K562 (cell line): ENCODE measurements around the gene RUNDC3A. TPM values are rescaled to one million over a fixed set of nuclear protein-coding genes. Genes with fewer than 3 reads are reported as not detected.

Source experiments
- CEBPB ChIP-seq: fragments of 450-650 bp; IDR thresholded peaks from 2 replicates; pipeline ENCODE4 v1.6.1; 2016; ENCODE audit warnings: missing genetic modification characterization, missing compliant biosample characterization
- CHD2 ChIP-seq: IDR thresholded peaks from 2 replicates; pipeline ENCODE4 v1.6.1; 2011; ENCODE audit warnings: low read depth, low read length
- ESRRA ChIP-seq: fragments of 450-650 bp; IDR thresholded peaks from 2 replicates; pipeline ENCODE4 v1.6.1; 2014; ENCODE audit warnings: low read depth, mild to moderate bottlenecking, moderate library complexity, borderline replicate concordance
- FOXP1 ChIP-seq: sonication (generic); formaldehyde crosslinking; IDR thresholded peaks from 2 replicates; pipeline ENCODE4 v1.8.0; 2022; ENCODE audit warnings: mild to moderate bottlenecking, missing genetic modification reagents
- GABPB1 ChIP-seq: sonication (generic); formaldehyde crosslinking; IDR thresholded peaks from 2 replicates; pipeline ENCODE4 v1.8.0; 2022; ENCODE audit warnings: mild to moderate bottlenecking, missing genetic modification reagents
- HDAC2 ChIP-seq: fragments of 450-650 bp; IDR thresholded peaks from 2 replicates; pipeline ENCODE4 v1.6.1; 2016; ENCODE audit warnings: mild to moderate bottlenecking
- ILK ChIP-seq: fragments of 450-650 bp; IDR thresholded peaks from 2 replicates; pipeline ENCODE4 v1.6.1; 2016; ENCODE audit warnings: missing genetic modification characterization, low read depth, mild to moderate bottlenecking, missing compliant biosample characterization, moderate library complexity, borderline replicate concordance
- MAZ ChIP-seq, 2 experiments: fragments of 450-650 bp in 1 of 2; sonication (generic) in 1 of 2; formaldehyde crosslinking; IDR thresholded peaks in 1 of 2; conservative IDR thresholded peaks in 1 of 2; 2 replicates each; pipeline versions ENCODE4 v1.4.0 to v1.5.0; 2020; ENCODE audit warnings: mild to moderate bottlenecking in 1 of 2, missing genetic modification reagents in 1 of 2
- MIER1 ChIP-seq: fragments of 450-650 bp; IDR thresholded peaks from 2 replicates; pipeline ENCODE4 v1.6.1; 2016; ENCODE audit warnings: antibody characterized with exemption, mild to moderate bottlenecking, low read depth
- PRMT5 ChIP-seq: sonication (generic); formaldehyde crosslinking; IDR thresholded peaks from 2 replicates; pipeline ENCODE4 v1.5.0; 2020; ENCODE audit warnings: missing genetic modification reagents
- SP1 ChIP-seq: sonication (generic); formaldehyde crosslinking; IDR thresholded peaks from 2 replicates; pipeline ENCODE4 v1.8.1; 2022; ENCODE audit warnings: mild to moderate bottlenecking, missing genetic modification reagents
- TGIF2 ChIP-seq: sonication (generic); formaldehyde crosslinking; IDR thresholded peaks from 2 replicates; pipeline ENCODE4 v1.8.1; 2022; ENCODE audit warnings: mild to moderate bottlenecking, missing genetic modification reagents, moderate library complexity
- TRIM24 ChIP-seq, 2 experiments: fragments of 450-650 bp; IDR thresholded peaks; 2 replicates each; pipeline ENCODE4 v1.6.1; 2016
- ZBTB2 ChIP-seq: fragments of 450-650 bp; IDR thresholded peaks from 2 replicates; pipeline ENCODE4 v1.6.1; 2016; ENCODE audit warnings: antibody characterized with exemption
- ZNF197 ChIP-seq: fragments of 200-800 bp; sonication (Bioruptor generic); IDR thresholded peaks from 2 replicates; pipeline ENCODE4 v1.6.1; 2016; ENCODE audit warnings: low read depth, missing genetic modification characterization, missing compliant biosample characterization
- ZNF23 ChIP-seq: fragments of 250-450 bp; sonication (Bioruptor Pico); IDR thresholded peaks from 2 replicates; pipeline ENCODE4 v1.4.0; 2020; ENCODE audit warnings: mild to moderate bottlenecking
- ZNF263 ChIP-seq: sonication (generic); formaldehyde crosslinking; IDR thresholded peaks from 2 replicates; pipeline ENCODE4 v1.8.0; 2022; ENCODE audit warnings: mild to moderate bottlenecking, missing genetic modification reagents, borderline replicate concordance
- ZNF395 ChIP-seq: fragments of 200-800 bp; sonication (Bioruptor generic); IDR thresholded peaks from 2 replicates; pipeline ENCODE4 v1.6.1; 2017; ENCODE audit warnings: missing genetic modification characterization, missing compliant biosample characterization
- ZNF511 ChIP-seq: sonication (generic); formaldehyde crosslinking; IDR thresholded peaks from 2 replicates; pipeline ENCODE4 v1.8.0; 2022; ENCODE audit warnings: mild to moderate bottlenecking, missing genetic modification reagents
- ZNF584 ChIP-seq: fragments of 200-800 bp; sonication (Bioruptor generic); IDR thresholded peaks from 2 replicates; pipeline ENCODE4 v1.6.1; 2016; ENCODE audit warnings: low read depth, mild to moderate bottlenecking, missing genetic modification characterization, missing compliant biosample characterization
- ZNF644 ChIP-seq: fragments of 200-800 bp; sonication (Bioruptor generic); IDR thresholded peaks from 2 replicates; pipeline ENCODE4 v1.6.1; 2016; ENCODE audit warnings: low read depth, missing genetic modification characterization, missing compliant biosample characterization
- polyA plus RNA-seq, 8 experiments: library from polyadenylated mRNA; depleted of rRNA in 4 of 8; stranded (reverse) in 5 of 8; unstranded in 3 of 8; fragments of >200 nt; fragmentation: Nextera tagmentation in 2 of 8; fragmentation: Illumina TruSeq in 1 of 8; extraction: Ambion mirVana in 2 of 8; extraction: Trizol in 1 of 8; gene quantifications; 2 replicates each; pipeline versions ENCODE4 v1.2.1 to v1.2.3, GENCODE V29; 2011 to 2014; ENCODE audit warnings: inconsistent platforms in 1 of 8, missing spikeins in 1 of 8
- total RNA-seq, 7 experiments: library from RNA; depleted of rRNA in 6 of 7; stranded (reverse); fragments of >200 nt in 6 of 7; fragmentation: Illumina TruSeq in 2 of 7; extraction: Trizol in 2 of 7; gene quantifications; 2 replicates each; pipeline versions ENCODE4 v1.2.1 to v1.2.3, GENCODE V29; 2011 to 2021; ENCODE audit warnings: low replicate concordance in 1 of 7
- TF ChIP-seq, protein P1 (sequence below): fragments of 250-450 bp; sonication (Bioruptor Pico); IDR thresholded peaks from 2 replicates; pipeline ENCODE4 v1.4.0; 2020
- TF ChIP-seq, protein P2 (sequence below), 2 experiments: fragments of 450-650 bp; conservative IDR thresholded peaks; 2 replicates each; pipeline ENCODE4 v1.6.1; 2017; ENCODE audit warnings: mild to moderate bottlenecking in 2 of 2, moderate library complexity in 2 of 2

Gene RUNDC3A
- total and polyA plus RNA-seq, 9 of the 15 experiments (the other 6 are each of a cell fraction or from before 2014, with no cell fraction given) = not detected

DNA sequence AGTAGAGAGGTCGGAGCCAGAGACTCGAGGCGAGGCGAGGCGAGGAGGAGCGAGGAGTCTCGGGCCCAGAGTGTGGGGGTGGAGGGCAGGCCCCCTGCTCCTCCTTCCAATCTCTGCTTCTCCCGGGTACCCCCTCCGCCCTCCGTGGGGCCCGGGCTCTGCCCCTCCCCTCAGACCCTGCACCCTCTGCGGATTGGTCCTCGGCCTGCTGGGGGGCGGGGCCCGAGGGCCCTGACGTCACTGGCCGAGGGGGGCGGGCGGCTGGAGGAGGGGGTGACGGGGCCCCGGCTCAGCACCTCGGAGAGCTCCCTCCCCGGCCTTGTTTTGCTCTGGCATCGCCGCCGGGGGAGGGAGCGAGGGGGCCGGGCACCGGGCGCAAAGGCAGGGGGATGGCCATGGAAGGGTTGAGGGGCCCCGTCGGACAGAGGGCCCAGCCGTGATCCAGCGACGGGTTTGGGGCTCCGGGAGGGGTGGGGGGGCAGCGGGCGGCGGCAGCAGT, at the start of gene RUNDC3A (continued):
- TF ChIP-seq ZNF197 (peak; percentile 61; the same call in 1 of the 2 replicates), ILK (tag) (no peak), FOXP1 (CRISPR knock-in tag) (peak; percentile 62; the same call in 1 of the 2 replicates), ESRRA (no peak), MIER1 (peak; percentile 91), PRMT5 (CRISPR knock-in tag) (peak; percentile 82; the same call in 1 of the 2 replicates), ZNF395 (CRISPR knock-in tag) (peak; percentile 80; the same call in 1 of the 2 replicates), ZNF644 (0 out of 2 replicates have a peak, but pooled peaks have one; percentile 41), HDAC2 (0 out of 2 replicates have a peak, but pooled peaks have one; percentile 38), ZNF23 (CRISPR knock-in tag) (no peak), MAZ (CRISPR knock-in tag; conservative IDR thresholded peaks at IDR 0.05 in 1 of 2, IDR thresholded peaks at IDR 0.05 in 1 of 2) (peak; percentile 79 to 94), CHD2 (no peak), ZNF263 (CRISPR knock-in tag) (peak; percentile 29; the same call in 1 of the 2 replicates), ZNF511 (CRISPR knock-in tag) (peak; percentile 86; the same call in 1 of the 2 replicates), TGIF2 (peak; percentile 93; the same call in 1 of the 2 replicates), ZNF584 (CRISPR knock-in tag) (no peak), ZBTB2 (no peak), GABPB1 (CRISPR knock-in tag) (peak; percentile 64; the same call in 1 of the 2 replicates), SP1 (CRISPR knock-in tag) (peak; percentile 80), CEBPB (no peak), TRIM24 (IDR thresholded peaks at IDR 0.05) (no peak)
- TF ChIP-seq, protein P1, sequence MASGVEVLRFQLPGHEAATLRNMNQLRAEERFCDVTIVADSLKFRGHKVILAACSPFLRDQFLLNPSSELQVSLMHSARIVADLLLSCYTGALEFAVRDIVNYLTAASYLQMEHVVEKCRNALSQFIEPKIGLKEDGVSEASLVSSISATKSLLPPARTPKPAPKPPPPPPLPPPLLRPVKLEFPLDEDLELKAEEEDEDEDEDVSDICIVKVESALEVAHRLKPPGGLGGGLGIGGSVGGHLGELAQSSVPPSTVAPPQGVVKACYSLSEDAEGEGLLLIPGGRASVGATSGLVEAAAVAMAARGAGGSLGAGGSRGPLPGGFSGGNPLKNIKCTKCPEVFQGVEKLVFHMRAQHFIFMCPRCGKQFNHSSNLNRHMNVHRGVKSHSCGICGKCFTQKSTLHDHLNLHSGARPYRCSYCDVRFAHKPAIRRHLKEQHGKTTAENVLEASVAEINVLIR (CRISPR knock-in tag) = peak; percentile 78
- TF ChIP-seq, protein P2, sequence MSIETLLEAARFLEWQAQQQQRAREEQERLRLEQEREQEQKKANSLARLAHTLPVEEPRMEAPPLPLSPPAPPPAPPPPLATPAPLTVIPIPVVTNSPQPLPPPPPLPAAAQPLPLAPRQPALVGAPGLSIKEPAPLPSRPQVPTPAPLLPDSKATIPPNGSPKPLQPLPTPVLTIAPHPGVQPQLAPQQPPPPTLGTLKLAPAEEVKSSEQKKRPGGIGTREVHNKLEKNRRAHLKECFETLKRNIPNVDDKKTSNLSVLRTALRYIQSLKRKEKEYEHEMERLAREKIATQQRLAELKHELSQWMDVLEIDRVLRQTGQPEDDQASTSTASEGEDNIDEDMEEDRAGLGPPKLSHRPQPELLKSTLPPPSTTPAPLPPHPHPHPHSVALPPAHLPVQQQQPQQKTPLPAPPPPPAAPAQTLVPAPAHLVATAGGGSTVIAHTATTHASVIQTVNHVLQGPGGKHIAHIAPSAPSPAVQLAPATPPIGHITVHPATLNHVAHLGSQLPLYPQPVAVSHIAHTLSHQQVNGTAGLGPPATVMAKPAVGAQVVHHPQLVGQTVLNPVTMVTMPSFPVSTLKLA (conservative IDR thresholded peaks at IDR 0.05) = peak in 1 of 2 experiments; percentile 60; a peak in 2 of 4 replicates
